ENCODE results near the gene LYRM9.
"Not testable (repeated sequence)": the region's sequence is repeated elsewhere in the genome, so short reads cannot be mapped to it uniquely, and the experiment has no call there.

Gene LYRM9

DNA sequence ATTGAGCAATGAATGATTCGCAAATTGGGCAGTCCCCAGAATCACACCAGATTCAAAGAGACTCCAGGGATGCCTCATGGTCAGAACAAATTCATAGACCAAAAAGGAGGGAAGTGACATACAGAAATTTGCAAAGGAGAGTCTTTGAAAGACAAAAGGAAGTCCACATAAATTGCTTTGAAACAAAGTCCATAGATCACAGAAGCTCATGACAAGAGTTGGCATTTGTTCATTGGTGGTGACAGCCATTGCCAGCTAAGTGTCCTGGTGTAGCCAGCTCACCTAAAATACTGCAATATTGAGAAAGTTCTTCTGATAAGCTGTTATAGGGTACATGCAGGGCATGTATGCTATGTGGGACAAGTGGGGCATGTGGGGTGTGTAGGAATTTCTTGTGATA, 55.4 kb downstream of the LYRM9 start:
- DNase-seq, result not testable (repeated sequence)

DNA sequence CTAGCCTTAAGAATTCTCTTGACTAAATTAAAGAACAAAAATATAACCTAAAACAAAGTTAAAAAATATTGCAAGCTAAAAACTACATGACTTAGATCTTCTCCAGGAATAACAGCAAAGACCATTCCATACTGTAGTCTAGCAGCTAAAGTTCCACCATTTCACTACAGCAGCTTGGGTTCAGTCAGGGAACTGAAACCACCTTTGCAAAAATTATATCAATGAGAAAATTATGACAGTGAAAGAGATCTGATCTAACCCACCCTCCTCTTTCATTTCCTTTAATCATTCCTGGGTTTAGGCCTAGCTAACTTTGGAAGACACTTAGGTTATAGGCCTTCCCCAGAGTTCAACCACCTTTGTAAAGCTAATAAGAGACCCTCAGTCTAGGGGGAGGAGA, 56.5 kb downstream of the LYRM9 start:
- DNase-seq, result no peak

DNA sequence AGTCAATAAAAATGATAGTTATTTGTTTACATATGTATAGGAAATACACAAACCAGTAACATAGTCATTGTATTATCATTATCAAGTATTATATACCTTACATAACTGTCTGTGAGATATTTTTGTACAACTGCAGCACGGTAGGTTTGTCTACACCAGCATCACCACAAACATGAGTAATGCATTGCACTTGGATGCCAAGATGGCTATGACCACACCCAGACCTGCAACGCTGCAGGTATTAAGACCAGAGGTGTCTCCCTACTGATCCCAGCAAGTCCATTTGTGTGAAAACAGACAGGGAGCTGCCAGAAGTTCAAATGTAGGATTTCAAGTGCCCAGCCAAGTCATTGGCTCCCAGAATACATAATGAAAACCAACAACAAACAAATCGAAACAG, 58.6 kb downstream of the LYRM9 start:
- no peak for DNase-seq

DNA sequence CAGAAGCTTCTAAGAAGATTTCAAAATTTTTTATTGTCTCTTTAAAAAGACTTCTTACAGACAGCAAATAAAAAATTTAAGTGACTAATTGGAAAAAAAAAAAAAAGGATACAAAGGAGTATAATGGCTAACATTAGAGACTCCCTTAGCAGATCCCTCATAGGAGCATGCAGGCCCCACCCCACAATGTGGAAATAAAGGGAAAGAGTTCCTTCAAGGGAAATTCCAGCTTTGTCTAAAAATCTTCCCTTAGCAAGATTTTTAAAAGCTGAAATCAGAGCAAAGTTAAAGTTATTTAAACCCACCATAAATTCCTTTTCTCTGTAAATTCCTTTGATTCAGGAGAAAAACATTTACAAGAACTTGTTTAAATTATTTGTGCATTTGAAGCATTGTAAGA, 60.3 kb downstream of the LYRM9 start:
- DNase-seq, result no peak

DNA sequence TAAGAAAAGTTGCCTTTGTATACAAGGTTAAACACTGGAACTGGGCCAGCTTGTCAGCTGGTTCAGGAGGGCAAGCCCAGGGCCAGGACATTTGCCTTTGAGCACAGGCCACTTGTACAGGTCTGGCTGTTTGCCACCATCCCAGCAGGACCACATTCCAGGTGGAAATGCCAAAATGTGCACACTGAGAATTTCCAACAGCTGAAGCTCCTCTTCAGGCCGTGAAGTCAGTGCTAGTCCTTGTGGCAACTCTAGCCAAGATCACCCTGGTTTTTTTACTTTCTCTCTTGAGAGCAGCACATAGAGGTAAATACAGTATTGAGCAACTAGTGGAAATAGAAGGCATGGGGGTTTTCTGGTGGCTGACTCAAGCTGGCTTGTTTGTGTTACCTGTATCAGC, 63.3 kb downstream of the LYRM9 start:
- DNase-seq, result not testable (repeated sequence)

DNA sequence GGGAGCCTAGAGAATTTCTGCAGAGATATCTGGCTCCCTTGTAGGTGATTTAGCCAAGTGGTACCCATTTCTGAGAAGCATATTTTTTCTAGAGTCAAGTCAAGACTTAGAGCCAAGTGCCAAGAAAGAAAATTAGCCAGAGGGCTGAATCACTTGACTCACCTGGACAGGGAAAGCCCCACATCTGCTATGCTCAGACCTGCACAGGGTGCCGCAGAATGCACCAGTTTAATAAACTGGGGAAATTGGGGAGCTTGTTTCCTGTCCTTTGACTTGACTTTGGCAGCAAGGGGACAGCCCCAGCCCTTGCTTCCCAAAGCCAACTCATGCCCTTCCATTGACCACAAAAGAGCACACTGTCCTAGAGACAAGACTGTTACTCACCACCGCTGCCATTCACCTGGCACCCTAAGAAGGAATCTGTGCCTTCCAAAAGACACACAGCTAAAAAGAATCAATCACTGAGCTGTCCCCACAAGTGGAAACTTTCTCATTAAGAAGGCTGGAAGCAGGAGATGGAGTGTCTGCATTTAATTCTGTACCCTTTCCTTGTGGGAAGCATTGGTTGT, 63.9 kb downstream of the LYRM9 start:
- DNase-seq, result not testable (repeated sequence)

Measured in DMS79 (cell line).